Measurements from ENCODE around the gene ATG7.

GRCh38 chr3:11250902-11251806 lies 21.0 kb upstream of the ATG7 start:
- TF ChIP-seq, protein P1, sequence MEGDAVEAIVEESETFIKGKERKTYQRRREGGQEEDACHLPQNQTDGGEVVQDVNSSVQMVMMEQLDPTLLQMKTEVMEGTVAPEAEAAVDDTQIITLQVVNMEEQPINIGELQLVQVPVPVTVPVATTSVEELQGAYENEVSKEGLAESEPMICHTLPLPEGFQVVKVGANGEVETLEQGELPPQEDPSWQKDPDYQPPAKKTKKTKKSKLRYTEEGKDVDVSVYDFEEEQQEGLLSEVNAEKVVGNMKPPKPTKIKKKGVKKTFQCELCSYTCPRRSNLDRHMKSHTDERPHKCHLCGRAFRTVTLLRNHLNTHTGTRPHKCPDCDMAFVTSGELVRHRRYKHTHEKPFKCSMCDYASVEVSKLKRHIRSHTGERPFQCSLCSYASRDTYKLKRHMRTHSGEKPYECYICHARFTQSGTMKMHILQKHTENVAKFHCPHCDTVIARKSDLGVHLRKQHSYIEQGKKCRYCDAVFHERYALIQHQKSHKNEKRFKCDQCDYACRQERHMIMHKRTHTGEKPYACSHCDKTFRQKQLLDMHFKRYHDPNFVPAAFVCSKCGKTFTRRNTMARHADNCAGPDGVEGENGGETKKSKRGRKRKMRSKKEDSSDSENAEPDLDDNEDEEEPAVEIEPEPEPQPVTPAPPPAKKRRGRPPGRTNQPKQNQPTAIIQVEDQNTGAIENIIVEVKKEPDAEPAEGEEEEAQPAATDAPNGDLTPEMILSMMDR (IDR thresholded peaks at IDR 0.05) = no peak
- no peak for TF ChIP-seq POLR2AphosphoS5 (IDR thresholded peaks at IDR 0.05)
